ENCODE data around the gene P2RX3.
"Not testable (repeated sequence)": the region's sequence is repeated elsewhere in the genome, so short reads cannot be mapped to it uniquely, and the experiment has no call there.

Gene P2RX3

GRCh38 chr11:57399972-57400578 lies 61.9 kb downstream of the P2RX3 start:
- no peak for DNase-seq (ENCODE audit: low spot score)

GRCh38 chr11:57402188-57403002 lies 64.2 kb downstream of the P2RX3 start:
- no peak for DNase-seq (ENCODE audit: low spot score)

GRCh38 chr11:57403003-57403801 lies 65.0 kb downstream of the P2RX3 start:
- DNase-seq (ENCODE audit: low spot score) = not testable (repeated sequence)

- no peak for DNase-seq (ENCODE audit: low spot score)
Observed at GRCh38 chr11:57403802-57404147, 65.6 kb downstream of the P2RX3 start.

- no peak for DNase-seq (ENCODE audit: low spot score)
Observed at GRCh38 chr11:57405271-57405860, 67.2 kb downstream of the P2RX3 start.

GRCh38 chr11:57406337-57406904 lies 68.3 kb downstream of the P2RX3 start:
- DNase-seq (ENCODE audit: low spot score) = peak; percentile 21

GRCh38 chr11:57407010-57407920 lies 69.1 kb downstream of the P2RX3 start:
- DNase-seq (ENCODE audit: low spot score) = no peak

GRCh38 chr11:57407941-57408475 lies 69.9 kb downstream of the P2RX3 start:
- no peak for DNase-seq (ENCODE audit: low spot score)

- DNase-seq (ENCODE audit: low spot score) = no peak
Observed at GRCh38 chr11:57408771-57409170, 70.6 kb downstream of the P2RX3 start.

GRCh38 chr11:57409321-57410100 lies 71.4 kb downstream of the P2RX3 start:
- DNase-seq (ENCODE audit: low spot score) = no peak

GRCh38 chr11:57410287-57410686 lies 72.1 kb downstream of the P2RX3 start:
- no peak for DNase-seq (ENCODE audit: low spot score)

GRCh38 chr11:57413681-57414080 lies 75.5 kb downstream of the P2RX3 start:
- DNase-seq (ENCODE audit: low spot score) = no peak

- DNase-seq (ENCODE audit: low spot score) = no peak
Observed at GRCh38 chr11:57414612-57415212, 76.6 kb downstream of the P2RX3 start.

GRCh38 chr11:57416436-57416835 lies 78.3 kb downstream of the P2RX3 start:
- DNase-seq (ENCODE audit: low spot score) = no peak

GRCh38 chr11:57417056-57417455 lies 78.9 kb downstream of the P2RX3 start:
- DNase-seq (ENCODE audit: low spot score) = no peak

GRCh38 chr11:57418131-57418530 lies 80.0 kb downstream of the P2RX3 start:
- no peak for DNase-seq (ENCODE audit: low spot score)

GRCh38 chr11:57419146-57419545 lies 81.0 kb downstream of the P2RX3 start:
- DNase-seq (ENCODE audit: low spot score) = no peak

- no peak for DNase-seq (ENCODE audit: low spot score)
Observed at GRCh38 chr11:57421066-57421465, 82.9 kb downstream of the P2RX3 start.

GRCh38 chr11:57421805-57422204 lies 83.7 kb downstream of the P2RX3 start:
- DNase-seq (ENCODE audit: low spot score) = no peak

Measured in NAMALWA (cell line).